GM12891 (cell line): ENCODE data around the gene YPEL2.
A peak's percentile ranks its signal among the peaks of the same experiment; 100 is the strongest.

Experiments used
- DNase-seq: peaks from one replicate; pipeline ENCODE4 v3.0.0; 2011; ENCODE audit warnings: low spot score; ENCODE audit not compliant: insufficient read length
- FAIRE-seq: peaks from 2 replicates; lab custom pipeline; 2011; peaks lifted over from hg19 to GRCh38; lab: Jason Lieb, UNC
- PAX5 ChIP-seq: IDR thresholded peaks from 2 replicates; pipeline ENCODE4 v1.6.1; 2011; ENCODE audit warnings: low read length, moderate library complexity, mild to moderate bottlenecking; ENCODE audit not compliant: insufficient read depth, severe bottlenecking
- POLR2A ChIP-seq: IDR thresholded peaks from 2 replicates; pipeline ENCODE4 v1.6.1; 2011; ENCODE audit warnings: low read depth, low read length, control low read depth
- POLR2AphosphoS5 ChIP-seq: IDR thresholded peaks from 2 replicates; pipeline ENCODE4 v1.6.1; 2011; ENCODE audit warnings: low read depth, low read length, control low read depth
- POU2F2 ChIP-seq: IDR thresholded peaks from 2 replicates; pipeline ENCODE4 v1.6.1; 2011; ENCODE audit warnings: low read depth, mild to moderate bottlenecking, control low read depth, low read length, moderate library complexity
- SPI1 ChIP-seq: IDR thresholded peaks from 2 replicates; pipeline ENCODE4 v1.6.1; 2011; ENCODE audit warnings: low read depth, low read length, control low read depth
- TAF1 ChIP-seq: IDR thresholded peaks from 2 replicates; pipeline ENCODE4 v1.6.1; 2011; ENCODE audit warnings: low read depth, low read length, control low read depth

The YPEL2 gene

DNA sequence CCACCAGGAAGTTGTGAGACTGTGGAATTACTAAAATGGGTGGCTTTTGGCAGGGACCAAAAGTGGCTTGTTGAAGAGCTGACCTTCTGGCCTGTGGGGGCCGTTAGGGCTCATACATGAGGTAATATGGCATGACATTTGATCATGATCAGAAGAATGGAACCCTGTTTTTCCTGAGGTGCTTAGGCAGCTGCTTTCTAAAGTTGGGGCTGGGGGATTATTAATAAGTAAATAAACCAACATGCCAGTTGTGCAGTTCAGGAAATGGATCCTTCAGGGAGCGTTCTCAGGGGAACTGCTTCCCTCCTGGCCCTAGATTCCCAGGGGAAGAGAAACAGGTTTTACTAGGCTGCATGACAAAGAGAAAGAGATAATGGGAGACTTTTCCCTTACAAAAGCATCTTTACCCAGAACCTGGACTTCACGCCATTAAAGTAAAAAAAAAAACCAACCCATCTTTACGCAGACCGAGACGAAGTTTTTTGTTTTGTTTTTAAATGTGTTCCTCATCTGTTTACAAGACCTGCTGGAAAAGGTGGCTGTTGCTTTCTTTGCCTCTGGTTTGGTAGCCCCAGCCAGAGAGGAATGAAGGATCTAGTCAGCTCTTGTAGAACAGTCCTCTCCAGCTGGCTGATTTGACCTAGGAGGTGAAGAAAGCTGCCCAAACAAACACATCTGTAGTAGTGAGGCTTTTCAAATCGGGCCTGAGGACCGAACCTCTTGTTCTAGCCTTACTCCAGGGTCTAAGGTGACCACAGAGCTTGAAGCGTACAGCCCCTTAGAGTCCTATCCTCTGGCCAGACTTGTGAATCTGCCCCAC, 22.7 kb downstream of the YPEL2 start:
- no peak for DNase-seq
- TF ChIP-seq POLR2AphosphoS5 (no peak), SPI1 (no peak), POU2F2 (no peak), TAF1 (no peak), PAX5 (no peak), POLR2A (no peak)
- no peak for FAIRE-seq

DNA sequence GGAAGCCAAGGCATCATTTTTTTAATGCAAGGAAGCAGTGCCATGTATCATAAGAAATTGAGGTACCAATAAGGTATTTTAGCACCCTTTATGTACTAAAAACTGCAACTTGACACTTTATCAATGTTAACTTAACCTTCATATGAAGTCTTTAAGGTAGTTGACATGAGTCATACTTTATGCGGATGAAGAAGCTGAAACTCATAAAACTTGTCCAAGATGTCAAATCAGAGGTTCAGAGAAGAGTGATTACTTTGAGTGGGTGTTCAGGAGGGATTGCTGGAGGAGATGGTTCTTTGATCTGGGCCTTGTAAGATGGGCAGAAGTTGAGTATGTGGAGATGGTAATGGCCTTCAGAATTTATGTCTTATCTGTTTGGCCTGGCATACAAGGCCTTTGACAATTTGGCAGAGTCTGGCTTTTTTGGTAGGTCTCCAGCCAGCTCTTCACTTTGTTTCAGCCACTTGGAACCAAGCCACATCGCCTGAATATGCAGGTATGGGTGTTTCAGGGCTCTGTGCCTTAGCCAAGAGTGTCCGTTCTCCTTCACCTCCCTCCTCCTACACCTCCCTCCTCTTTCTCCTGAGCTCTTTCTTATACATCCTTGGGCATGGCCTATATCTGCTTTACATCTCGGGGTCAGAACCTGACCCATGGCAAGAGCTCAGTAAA, 23.7 kb downstream of the YPEL2 start:
- FAIRE-seq, result no peak
- TF ChIP-seq POLR2AphosphoS5 (no peak), PAX5 (no peak), TAF1 (no peak), POLR2A (no peak), SPI1 (no peak), POU2F2 (no peak)
- DNase-seq, result no peak

DNA sequence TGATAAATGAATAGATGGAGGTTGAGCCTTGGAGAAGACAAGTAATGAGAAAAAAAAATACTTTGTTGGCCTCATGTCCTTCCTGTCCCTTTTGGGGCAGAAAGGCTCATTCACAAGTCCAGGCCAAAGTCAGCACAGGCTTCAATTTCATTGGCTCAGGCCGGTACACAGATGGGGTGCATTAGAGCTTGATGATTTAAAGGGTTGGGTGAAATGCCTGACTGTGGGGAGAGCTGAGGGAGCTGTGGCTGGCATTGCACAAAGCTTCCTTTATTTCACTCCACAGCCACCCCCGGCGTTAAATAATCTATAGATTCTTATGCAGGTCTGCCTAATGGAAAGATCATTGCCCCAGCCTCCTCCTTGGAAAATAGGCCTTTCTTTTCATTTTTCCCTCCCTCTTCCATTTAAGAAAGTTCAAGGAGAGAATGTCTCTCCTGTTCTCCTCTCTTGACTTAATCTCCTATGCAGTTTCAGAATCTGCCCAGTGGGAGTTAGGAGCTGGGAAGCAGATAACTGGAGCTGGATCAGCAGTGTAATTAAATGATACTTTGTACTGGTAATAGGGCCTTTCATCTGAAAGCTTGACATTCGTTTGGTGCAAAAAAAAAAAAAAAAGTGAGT, 24.4 kb downstream of the YPEL2 start:
- no peak for TF ChIP-seq TAF1
- TF ChIP-seq SPI1, result no peak
- TF ChIP-seq POU2F2, result no peak
- TF ChIP-seq POLR2AphosphoS5, result no peak
- no peak for TF ChIP-seq POLR2A
- no peak for TF ChIP-seq PAX5
- DNase-seq, result no peak
- no peak for FAIRE-seq

DNA sequence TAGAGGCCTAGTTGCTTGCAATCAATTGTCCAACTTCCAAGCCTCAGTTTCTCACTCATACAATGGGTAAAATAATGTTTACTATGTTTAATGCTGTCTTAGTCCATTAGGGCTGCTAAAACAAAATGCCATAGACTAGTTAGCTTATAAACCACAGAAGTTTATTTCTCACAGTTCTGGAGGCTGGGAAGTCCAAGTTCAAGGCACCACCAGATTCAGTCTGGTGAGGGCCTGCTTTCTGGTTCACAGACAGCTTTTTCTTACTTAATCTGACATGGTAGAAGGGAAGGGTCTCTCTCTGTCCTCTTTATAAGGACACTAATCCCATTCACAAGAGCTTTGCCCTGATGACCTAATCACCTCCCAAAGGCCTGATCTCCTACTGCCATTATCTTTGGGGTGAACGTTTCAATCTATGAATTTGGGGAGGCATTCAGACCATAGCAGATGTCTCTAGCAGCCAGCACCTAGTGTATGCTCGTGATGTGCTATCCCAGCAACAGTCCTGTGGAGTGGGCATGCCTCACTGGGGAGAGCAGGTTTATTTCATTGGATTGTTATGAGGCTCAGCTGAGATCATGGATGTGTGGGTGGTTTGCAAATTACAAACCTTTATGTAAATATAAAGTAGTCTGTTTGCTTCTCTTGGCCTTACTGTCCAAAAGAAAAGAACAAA, 25.2 kb downstream of the YPEL2 start:
- DNase-seq (no peak), FAIRE-seq (peak; percentile 5)
- no peak for TF ChIP-seq TAF1
- no peak for TF ChIP-seq SPI1
- no peak for TF ChIP-seq POLR2A
- TF ChIP-seq PAX5, result no peak
- TF ChIP-seq POLR2AphosphoS5, result no peak
- no peak for TF ChIP-seq POU2F2

DNA sequence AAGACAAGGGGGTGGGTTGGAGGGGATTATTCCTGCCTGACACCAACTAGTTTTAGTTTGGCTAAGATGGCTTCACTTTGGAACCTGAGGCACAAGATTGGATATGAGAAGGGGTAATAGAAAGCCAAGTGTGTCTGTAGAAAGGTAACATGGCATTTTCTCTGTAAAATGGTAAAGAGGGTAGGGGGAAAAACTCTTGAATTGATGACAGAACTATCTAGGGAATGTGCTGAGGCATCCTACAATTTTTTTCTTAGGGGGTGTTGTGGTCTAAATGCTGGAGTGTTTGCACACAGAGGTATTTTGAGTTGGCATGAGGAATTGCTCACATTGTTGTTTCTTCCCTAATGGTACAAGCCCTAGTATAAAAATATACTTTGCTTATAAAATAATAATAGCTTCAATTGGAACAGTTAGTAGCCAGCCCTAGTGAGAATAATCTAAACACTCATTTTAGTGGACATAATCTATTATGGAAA, 25.8 kb downstream of the YPEL2 start:
- TF ChIP-seq TAF1, result no peak
- no peak for TF ChIP-seq POLR2A
- TF ChIP-seq PAX5, result no peak
- no peak for TF ChIP-seq POLR2AphosphoS5
- FAIRE-seq (no peak), DNase-seq (no peak)

DNA sequence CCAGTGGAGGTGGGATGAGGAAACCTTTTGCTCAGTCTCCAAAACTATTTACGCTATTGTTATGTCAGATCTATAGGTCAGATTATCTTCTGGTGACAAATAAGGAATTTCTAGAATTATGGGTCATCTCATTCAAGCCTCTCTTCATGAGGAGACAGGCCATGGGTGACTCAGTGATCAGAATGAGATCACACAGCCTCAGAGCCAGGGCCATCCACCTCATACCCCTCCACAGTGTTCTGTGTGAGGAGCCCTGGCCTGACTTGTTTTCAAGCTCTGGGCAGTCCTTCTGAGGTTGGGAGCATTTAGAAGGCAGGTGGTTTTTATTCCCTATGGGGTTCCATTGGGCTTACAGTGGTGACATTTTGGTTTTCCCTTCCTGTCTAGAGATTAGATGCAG, 26.5 kb downstream of the YPEL2 start:
- no peak for TF ChIP-seq SPI1
- no peak for TF ChIP-seq PAX5
- no peak for TF ChIP-seq POU2F2
- no peak for TF ChIP-seq POLR2AphosphoS5
- no peak for TF ChIP-seq POLR2A
- TF ChIP-seq TAF1, result no peak
- no peak for FAIRE-seq
- DNase-seq, result no peak

DNA sequence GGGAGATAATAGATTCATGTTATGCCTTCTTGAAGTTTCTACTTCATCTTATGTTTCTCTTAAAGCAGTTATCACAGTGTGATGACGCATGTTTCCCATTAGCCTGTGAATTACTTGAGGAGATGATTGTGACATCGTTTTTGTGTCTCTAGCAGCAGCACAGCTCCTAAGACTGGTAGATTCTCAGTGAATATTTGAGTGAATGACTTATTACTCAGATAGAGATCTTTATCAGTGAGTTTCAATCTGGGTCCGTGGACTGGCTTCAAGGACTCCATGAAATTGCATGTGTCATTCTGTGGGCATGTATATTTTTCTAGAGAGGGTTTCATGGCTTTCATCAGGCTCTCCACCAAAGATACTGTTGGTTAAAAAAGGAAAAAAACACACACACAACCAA, 29.9 kb downstream of the YPEL2 start:
- no peak for DNase-seq
- peak; percentile 13 for FAIRE-seq
- no peak for TF ChIP-seq TAF1
- no peak for TF ChIP-seq PAX5
- no peak for TF ChIP-seq SPI1

DNA sequence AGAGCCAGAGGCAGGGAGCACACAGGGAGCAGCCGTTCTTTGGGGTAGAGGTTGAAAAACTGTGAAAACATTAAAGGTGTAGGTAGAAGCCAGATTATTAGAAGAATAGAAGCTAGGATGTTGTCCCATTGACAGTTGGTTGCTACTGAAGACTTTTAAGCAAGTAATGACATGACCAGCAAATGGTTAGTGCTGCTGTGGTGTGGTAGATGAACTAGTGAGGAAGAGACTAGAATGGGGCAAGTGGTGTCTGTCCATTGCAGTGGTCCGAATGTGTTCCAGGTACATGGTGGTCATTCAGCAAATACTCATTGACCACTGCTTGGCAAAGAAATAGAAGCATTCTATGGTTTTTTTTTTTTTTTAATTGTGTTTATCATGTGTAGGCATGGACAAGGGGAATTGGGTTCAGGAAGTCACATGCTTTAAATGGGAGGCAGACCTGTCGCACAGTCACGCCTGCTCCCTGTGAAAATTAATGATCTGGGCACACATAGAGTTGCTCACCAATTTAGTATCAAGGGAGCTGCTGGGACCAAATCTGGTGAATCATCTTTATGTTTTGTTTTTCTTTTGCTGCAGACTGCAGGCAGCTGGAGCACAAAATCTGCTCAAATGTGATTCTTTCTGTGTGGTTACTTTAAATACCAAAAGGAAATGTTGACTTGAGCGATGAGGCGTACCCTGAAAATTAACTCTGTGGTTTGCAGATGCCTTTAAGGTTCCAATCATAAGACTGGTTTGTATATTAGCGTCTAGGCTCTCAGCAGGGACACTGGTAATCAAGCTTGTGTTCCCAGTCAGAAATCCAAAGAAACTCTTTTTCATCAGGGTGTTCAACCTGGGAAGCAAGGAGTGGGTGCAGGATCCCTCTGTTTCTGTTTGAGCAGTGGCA, 30.7 kb downstream of the YPEL2 start:
- peak; percentile 90 for FAIRE-seq
- no peak for DNase-seq
- TF ChIP-seq POLR2AphosphoS5 (no peak), TAF1 (no peak), PAX5 (no peak), SPI1 (no peak), POU2F2 (no peak), POLR2A (no peak)
